Stimulated activated CD4-positive, alpha-beta T cell treated with anti-CD3 and anti-CD28 coated beads, Interleukin-4, amount 100 ng/mL, for 48 hours (primary cell): ENCODE data around the gene CCDC61.

ENCODE experiments used
- DNase-seq, 2 donors: peaks; one replicate each; pipeline ENCODE4 v3.0.0-alpha.2; 2020; ENCODE audit warnings: low read depth in 2 of 2

CCDC61 gene

GRCh38 chr19:46015687-46016425, 20.6 kb downstream of the CCDC61 start:
- DNase-seq = no peak

GRCh38 chr19:46016426-46017094, 21.3 kb downstream of the CCDC61 start:
- peak; percentile 78 for DNase-seq

GRCh38 chr19:46017095-46017429, 21.8 kb downstream of the CCDC61 start:
- no peak for DNase-seq

GRCh38 chr19:46017874-46018675, 22.8 kb downstream of the CCDC61 start:
- DNase-seq = no peak

- no peak for DNase-seq
Measured at GRCh38 chr19:46018729-46019251, 23.5 kb downstream of the CCDC61 start.

- DNase-seq = no peak
Measured at GRCh38 chr19:46019270-46019669, 24.0 kb downstream of the CCDC61 start.

GRCh38 chr19:46020819-46021125, 25.5 kb downstream of the CCDC61 start:
- no peak for DNase-seq

GRCh38 chr19:46021531-46022041, 26.3 kb downstream of the CCDC61 start:
- no peak for DNase-seq

- DNase-seq = no peak
Measured at GRCh38 chr19:46022061-46022430, 26.8 kb downstream of the CCDC61 start.

- DNase-seq = no peak
Measured at GRCh38 chr19:46022431-46023310, 27.4 kb downstream of the CCDC61 start, which contains the start of gene PGLYRP1. PGLYRP1 (minus strand) TSS chr19:46023053; CDS start chr19:46023021, 32 bp downstream.

GRCh38 chr19:46023311-46023779, 28.1 kb downstream of the CCDC61 start:
- DNase-seq = no peak

- DNase-seq = no peak
Measured at GRCh38 chr19:46025835-46026234, 30.6 kb downstream of the CCDC61 start.

GRCh38 chr19:46030812-46031550, 35.7 kb downstream of the CCDC61 start:
- no peak for DNase-seq

GRCh38 chr19:46031781-46032596, 36.7 kb downstream of the CCDC61 start:
- no peak for DNase-seq

- DNase-seq = no peak
Measured at GRCh38 chr19:46032597-46033025, 37.3 kb downstream of the CCDC61 start.

- DNase-seq = no peak
Measured at GRCh38 chr19:46033401-46033800, 38.1 kb downstream of the CCDC61 start.

- DNase-seq = no peak
Measured at GRCh38 chr19:46035546-46035945, 40.3 kb downstream of the CCDC61 start.

- no peak for DNase-seq
Measured at GRCh38 chr19:46035986-46036743, 40.9 kb downstream of the CCDC61 start.

- no peak for DNase-seq
Measured at GRCh38 chr19:46036744-46037128, 41.5 kb downstream of the CCDC61 start.
